GM19035 (cell line): ENCODE measurements around the gene OTUD4.

ENCODE experiments used
- ATAC-seq: cut with Tn5 transposase; IDR thresholded peaks from one replicate; pipeline ENCODE4 v1.9.1; 2021; ENCODE audit not compliant: unreplicated experiment

Gene OTUD4

GRCh38 chr4:145130130-145130529 is 50.3 kb downstream of the OTUD4 start:
- ATAC-seq = no peak

DNA sequence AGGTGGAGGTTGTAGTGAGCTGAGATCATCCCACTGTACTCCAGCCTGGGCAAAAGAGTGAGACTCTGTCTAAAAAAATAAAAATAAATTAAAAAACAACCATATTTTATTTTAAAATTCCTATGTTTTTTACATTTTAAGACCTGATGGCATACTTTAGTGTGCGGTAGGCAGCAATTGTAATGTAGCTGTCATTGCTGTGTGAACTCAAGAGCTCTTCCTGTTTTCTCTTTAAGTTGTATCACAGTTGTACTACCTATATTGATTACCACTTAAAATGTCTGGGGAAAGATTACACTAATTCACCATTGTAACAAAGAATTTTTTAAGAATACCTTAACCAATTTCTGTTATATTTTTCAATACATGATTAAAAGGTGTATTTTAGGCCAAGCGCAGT is 55.0 kb downstream of the OTUD4 start:
- no peak for ATAC-seq

GRCh38 chr4:145108128-145108527 is 72.3 kb downstream of the OTUD4 start:
- no peak for ATAC-seq

GRCh38 chr4:145107126-145107525 is 73.3 kb downstream of the OTUD4 start:
- ATAC-seq = no peak

GRCh38 chr4:145103496-145103895 is 76.9 kb downstream of the OTUD4 start:
- no peak for ATAC-seq

GRCh38 chr4:145102619-145103018 is 77.8 kb downstream of the OTUD4 start:
- ATAC-seq = no peak

DNA sequence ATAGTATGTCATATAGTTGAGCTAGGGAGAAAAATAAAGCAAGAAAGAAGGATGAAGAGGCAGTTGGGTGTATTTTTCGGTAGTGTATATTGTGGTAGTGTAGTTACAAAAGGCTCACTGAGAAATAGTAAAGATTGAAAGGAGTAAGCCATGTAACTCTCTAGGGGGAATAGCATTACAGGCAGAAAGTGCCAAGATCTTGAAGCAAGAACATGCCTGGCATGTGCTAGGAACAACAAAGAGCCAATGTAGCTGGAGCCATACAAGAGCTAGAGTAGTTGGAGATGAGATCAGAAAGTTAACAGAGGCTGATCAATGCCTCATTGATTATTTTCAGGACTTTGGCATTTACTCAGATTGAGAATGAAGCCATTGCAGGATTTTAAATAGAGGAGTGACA is 79.3 kb downstream of the OTUD4 start:
- ATAC-seq = no peak

GRCh38 chr4:145099653-145100052 is 80.7 kb downstream of the OTUD4 start:
- no peak for ATAC-seq

- ATAC-seq = peak; percentile 16
These were observed 81.7 kb downstream of the OTUD4 start for GRCh38 chr4:145098675-145099037.

GRCh38 chr4:145097821-145098674 is 82.3 kb downstream of the OTUD4 start, which contains the start of the genes ABCE1 and ANAPC10:
ABCE1 (plus strand) TSS chr4:145098311; CDS start chr4:145104413, 6,102 bp downstream.
ANAPC10 (minus strand) TSS chr4:145098196; CDS start chr4:145096099, 2,097 bp downstream.
- ATAC-seq = peak; percentile 85

GRCh38 chr4:145097331-145097820 is 83.0 kb downstream of the OTUD4 start:
- ATAC-seq = no peak

GRCh38 chr4:145093638-145094037 is 86.8 kb downstream of the OTUD4 start:
- no peak for ATAC-seq

- no peak for ATAC-seq
These were observed 90.0 kb downstream of the OTUD4 start for GRCh38 chr4:145090380-145090779.

DNA sequence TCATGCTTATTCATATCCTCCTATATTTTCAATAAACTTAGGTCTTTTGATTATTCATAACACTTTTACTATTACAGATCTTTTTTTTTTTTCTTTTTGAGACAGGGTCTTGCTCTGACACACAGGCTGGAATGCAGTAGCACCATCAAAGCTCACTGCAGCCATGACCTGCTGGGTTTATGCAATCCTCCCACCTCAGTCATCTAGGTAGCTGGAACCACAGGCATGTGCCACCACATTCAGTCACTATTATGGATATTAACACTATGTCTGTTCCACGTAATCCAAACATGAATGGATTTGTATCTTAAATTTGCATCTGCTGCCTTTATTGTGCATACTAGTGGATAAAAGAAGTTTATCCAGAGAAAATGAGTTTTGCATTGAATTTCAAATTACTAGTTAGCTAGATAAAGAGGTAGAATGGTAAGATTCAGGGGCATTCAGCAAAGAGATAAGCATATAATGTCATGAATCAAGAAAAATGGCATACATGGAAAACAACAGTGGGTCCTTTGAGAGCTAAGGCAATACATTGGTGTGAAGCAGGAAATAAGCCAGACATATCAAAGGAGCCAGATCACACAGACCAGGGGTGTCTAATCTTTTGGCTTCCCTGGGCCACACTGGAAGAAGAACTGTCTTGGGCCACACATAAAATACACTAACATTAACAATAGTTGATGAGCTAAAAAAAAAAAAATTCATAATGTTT is 96.3 kb downstream of the OTUD4 start:
- ATAC-seq = no peak
